OCI-LY7 (cell line): ENCODE results near the gene IMMP2L. TPM values are rescaled to one million over a fixed set of nuclear protein-coding genes. Genes with fewer than 3 reads are reported as not detected.

ENCODE experiments used
- BruUV-seq: library from RNA; stranded (reverse); fragments of 400-500 nt; replicated peaks from 2 replicates; lab custom pipeline; 2021; lab: Mats Ljungman, UMichigan
- CTCF ChIA-PET: fragments of 300-600 bp; sonication (Branson Sonifier 250); formaldehyde crosslinking; loops from one replicate; lab custom pipeline; 2022; ENCODE audit warnings: antibody characterized with exemption; ENCODE audit not compliant: unreplicated experiment; lab: Charles Lee
- POLR2A ChIA-PET: fragments of 300-600 bp; sonication (Branson Sonifier 250); formaldehyde crosslinking; loops from one replicate; lab custom pipeline; 2022; ENCODE audit warnings: antibody characterized with exemption; lab: Charles Lee
- DNase-seq: peaks from one replicate; pipeline ENCODE4 v3.0.0-alpha.2; 2015; ENCODE audit warnings: low spot score
- H2AFZ ChIP-seq: fragments of 200-600 bp; sonication (generic), shearing (Covaris generic); 2 replicates; pipeline ENCODE4 v1.6.1; 2014; ENCODE audit warnings: mild to moderate bottlenecking, antibody characterized with exemption, low read length, moderate library complexity
- H3K27ac ChIP-seq: fragments of 200-600 bp; sonication (generic); 2 replicates; pipeline ENCODE4 v1.5.1; 2014; ENCODE audit warnings: mixed run types, low read depth, mild to moderate bottlenecking, moderate library complexity, low read length, inconsistent platforms; ENCODE audit not compliant: poor library complexity, severe bottlenecking
- H3K36me3 ChIP-seq: fragments of 200-600 bp; sonication (generic); 2 replicates; pipeline ENCODE4 v1.6.1; 2014; ENCODE audit warnings: mild to moderate bottlenecking, antibody characterized with exemption, low read length, moderate library complexity, mixed read lengths; ENCODE audit not compliant: insufficient read depth
- H3K4me1 ChIP-seq: fragments of 200-600 bp; sonication (generic); 2 replicates; pipeline ENCODE4 v1.5.1; 2014; ENCODE audit warnings: mild to moderate bottlenecking, low read length; ENCODE audit not compliant: insufficient read depth, poor library complexity, severe bottlenecking
- H3K4me2 ChIP-seq: fragments of 200-600 bp; sonication (generic); 2 replicates; pipeline ENCODE4 v1.6.1; 2014; ENCODE audit warnings: mild to moderate bottlenecking, low read length
- H3K4me3 ChIP-seq: fragments of 200-600 bp; sonication (generic); 2 replicates; pipeline ENCODE4 v1.5.1; 2014; ENCODE audit warnings: mild to moderate bottlenecking, low read depth, low read length; ENCODE audit not compliant: poor library complexity, severe bottlenecking
- H3K79me2 ChIP-seq: fragments of 200-600 bp; sonication (generic); 2 replicates; pipeline ENCODE4 v1.6.1; 2016; ENCODE audit warnings: low read depth, mild to moderate bottlenecking, low read length, moderate library complexity, mixed read lengths; ENCODE audit not compliant: insufficient read depth
- H3K9me2 ChIP-seq: fragments of 200-600 bp; sonication (generic); 2 replicates; pipeline ENCODE4 v1.6.1; 2016; ENCODE audit warnings: mild to moderate bottlenecking, low read length, mixed read lengths; ENCODE audit not compliant: insufficient read depth
- H3K9me3 ChIP-seq: fragments of 200-600 bp; sonication (generic); 2 replicates; pipeline ENCODE4 v1.6.1; 2014; ENCODE audit warnings: mild to moderate bottlenecking, mixed run types, low read length, mixed read lengths
- H4K20me1 ChIP-seq: fragments of 200-600 bp; sonication (generic); 2 replicates; pipeline ENCODE4 v1.6.1; 2014; ENCODE audit warnings: mild to moderate bottlenecking, antibody characterized with exemption, low read length, moderate library complexity, mixed read lengths; ENCODE audit not compliant: insufficient read depth
- EZH2phosphoT487 ChIP-seq: fragments of 200-600 bp; sonication (generic); IDR thresholded peaks from 2 replicates; pipeline ENCODE4 v1.6.1; 2018; ENCODE audit warnings: low read depth, borderline replicate concordance, mild to moderate bottlenecking, mixed run types, antibody characterized with exemption, low read length, moderate library complexity, mixed read lengths
- intact Hi-C: fragments of 100-400 bp; cut with micrococcal nuclease; formaldehyde crosslinking; loops from one replicate; pipeline ENCODE4 v1.10.0; 2022; ENCODE audit not compliant: unreplicated experiment
- total RNA-seq, 2 experiments: library from RNA; depleted of rRNA in 1 of 2; stranded (reverse); fragments of >200 nt in 1 of 2; shearing (Covaris generic) in 1 of 2; gene quantifications; 2 replicates each; pipeline ENCODE4 v1.2.3, GENCODE V29; 2014 to 2022
- TF ChIP-seq, protein P1 (sequence below): fragments of 200-600 bp; sonication (generic); conservative IDR thresholded peaks from 2 replicates; pipeline ENCODE4 v1.5.1; 2014; ENCODE audit warnings: mild to moderate bottlenecking, antibody characterized with exemption, low read length, moderate library complexity, mixed read lengths

The IMMP2L gene
- total RNA-seq, 2 experiments from 2014 or later, result 8.0 to 25.4 TPM

DNA sequence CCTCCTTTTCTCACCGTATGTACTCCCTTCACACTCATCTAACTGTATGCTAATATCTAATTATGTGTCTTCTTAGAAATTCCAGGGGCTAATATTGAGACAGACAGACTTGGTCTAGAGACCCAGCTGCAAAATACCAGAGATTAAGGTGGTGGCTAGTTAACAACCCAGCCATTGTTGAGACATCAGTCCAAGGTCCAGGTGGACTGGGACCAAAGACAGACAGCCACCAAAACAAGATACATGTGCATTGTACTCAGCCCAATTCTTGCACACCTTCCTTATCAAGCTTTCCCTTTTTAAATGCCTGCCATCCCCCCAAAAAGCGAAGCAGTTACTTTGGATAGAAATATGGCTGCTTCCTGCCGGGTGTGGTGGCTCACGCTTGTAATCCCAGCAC, 514.7 kb downstream of the IMMP2L start:
- Histone ChIP-seq H4K20me1 (no peaks in the 10 kb centered on the region), H3K4me2 (no peak overlapping the region), H2AFZ (no peak overlapping the region), H3K4me3 (no peak overlapping the region), H3K79me2 (no peaks in the 10 kb centered on the region), H3K9me2 (no peaks in the 10 kb centered on the region), H3K27ac (no peak overlapping the region), H3K36me3 (no peaks in the 10 kb centered on the region), H3K4me1 (no peaks in the 10 kb centered on the region), H3K9me3 (no peaks in the 10 kb centered on the region)
- no TSS peak for BruUV-seq
- no peak for TF ChIP-seq EZH2phosphoT487
- TF ChIP-seq, protein P1, sequence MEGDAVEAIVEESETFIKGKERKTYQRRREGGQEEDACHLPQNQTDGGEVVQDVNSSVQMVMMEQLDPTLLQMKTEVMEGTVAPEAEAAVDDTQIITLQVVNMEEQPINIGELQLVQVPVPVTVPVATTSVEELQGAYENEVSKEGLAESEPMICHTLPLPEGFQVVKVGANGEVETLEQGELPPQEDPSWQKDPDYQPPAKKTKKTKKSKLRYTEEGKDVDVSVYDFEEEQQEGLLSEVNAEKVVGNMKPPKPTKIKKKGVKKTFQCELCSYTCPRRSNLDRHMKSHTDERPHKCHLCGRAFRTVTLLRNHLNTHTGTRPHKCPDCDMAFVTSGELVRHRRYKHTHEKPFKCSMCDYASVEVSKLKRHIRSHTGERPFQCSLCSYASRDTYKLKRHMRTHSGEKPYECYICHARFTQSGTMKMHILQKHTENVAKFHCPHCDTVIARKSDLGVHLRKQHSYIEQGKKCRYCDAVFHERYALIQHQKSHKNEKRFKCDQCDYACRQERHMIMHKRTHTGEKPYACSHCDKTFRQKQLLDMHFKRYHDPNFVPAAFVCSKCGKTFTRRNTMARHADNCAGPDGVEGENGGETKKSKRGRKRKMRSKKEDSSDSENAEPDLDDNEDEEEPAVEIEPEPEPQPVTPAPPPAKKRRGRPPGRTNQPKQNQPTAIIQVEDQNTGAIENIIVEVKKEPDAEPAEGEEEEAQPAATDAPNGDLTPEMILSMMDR, result no peak
- no peak for DNase-seq
- POLR2A ChIA-PET, result no interaction called here
- intact Hi-C loops, result no loop called here
- CTCF ChIA-PET, result no interaction called here

DNA sequence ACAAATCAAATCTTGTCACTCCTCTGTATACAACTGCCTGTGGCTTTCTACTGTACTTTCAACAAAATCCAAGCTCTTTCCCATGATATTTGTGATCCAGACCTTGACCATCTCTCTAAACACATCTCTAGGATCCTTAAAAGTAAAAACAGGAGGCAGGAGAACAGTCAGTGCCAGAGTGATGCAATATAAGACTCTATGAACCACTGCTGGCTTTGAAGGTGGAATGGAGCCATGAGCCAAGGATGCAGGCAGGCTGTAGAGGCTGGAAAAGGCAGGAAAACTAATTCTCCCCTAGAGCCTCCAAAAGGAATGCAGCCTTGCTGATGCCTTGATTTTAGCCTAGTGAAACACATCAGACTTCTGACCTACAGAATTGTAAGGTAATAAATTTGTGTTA, 516.8 kb downstream of the IMMP2L start:
- H3K4me3 ChIP-seq, result no peak overlapping the region
- no peak overlapping the region for H3K4me2 ChIP-seq
- H3K27ac ChIP-seq, result no peak overlapping the region
- H3K4me1 ChIP-seq, result no peaks in the 10 kb centered on the region
- POLR2A ChIA-PET, result interaction anchor here (0.6 to 1.0 kb wide), 2 partner anchors 78 to 863 kb away, joined by 3 to 4 read pairs; no protein-coding TSS in a partner anchor
- no peaks in the 10 kb centered on the region for H4K20me1 ChIP-seq
- H3K9me3 ChIP-seq, result no peaks in the 10 kb centered on the region
- intact Hi-C loops, result no loop called here
- H2AFZ ChIP-seq, result no peak overlapping the region
- H3K36me3 ChIP-seq, result no peaks in the 10 kb centered on the region
- BruUV-seq, result no TSS peak
- CTCF ChIA-PET, result no interaction called here
- no peaks in the 10 kb centered on the region for H3K79me2 ChIP-seq
- TF ChIP-seq EZH2phosphoT487, result no peak
- TF ChIP-seq, protein P1, result no peak
- no peak for DNase-seq
- H3K9me2 ChIP-seq, result no peaks in the 10 kb centered on the region

DNA sequence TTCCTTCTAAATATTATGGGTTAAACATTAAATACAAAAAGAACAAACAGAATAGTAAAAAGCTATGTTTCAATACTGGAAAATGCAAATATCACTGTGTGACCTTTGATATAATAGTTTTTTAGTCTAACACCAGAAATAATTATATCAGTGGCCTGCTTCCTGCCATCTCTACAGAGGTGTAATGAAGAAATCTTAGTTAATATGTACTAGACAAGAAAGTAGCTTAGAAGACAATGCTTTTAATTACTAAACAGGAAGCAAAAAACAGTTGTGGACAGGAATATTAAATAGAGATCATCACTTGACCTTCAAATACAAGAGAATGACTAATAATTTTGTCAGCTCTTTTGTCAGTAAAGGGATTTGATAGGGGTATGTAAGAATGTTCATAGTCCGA, 518.7 kb downstream of the IMMP2L start:
- no peak overlapping the region for H3K4me2 ChIP-seq
- H3K9me2 ChIP-seq, result no peaks in the 10 kb centered on the region
- TF ChIP-seq EZH2phosphoT487, result no peak
- TF ChIP-seq, protein P1, result no peak
- no peaks in the 10 kb centered on the region for H3K36me3 ChIP-seq
- no peak for DNase-seq
- POLR2A ChIA-PET, result no interaction called here
- no TSS peak for BruUV-seq
- no peaks in the 10 kb centered on the region for H3K9me3 ChIP-seq
- H2AFZ ChIP-seq, result no peak overlapping the region
- no peaks in the 10 kb centered on the region for H3K79me2 ChIP-seq
- H3K27ac ChIP-seq, result no peak overlapping the region
- H4K20me1 ChIP-seq, result no peaks in the 10 kb centered on the region
- intact Hi-C loops, result no loop called here
- no peak overlapping the region for H3K4me3 ChIP-seq
- H3K4me1 ChIP-seq, result no peaks in the 10 kb centered on the region
- CTCF ChIA-PET, result no interaction called here
